GM10847 (cell line): Measurements from ENCODE around the gene CCNI2.

Experiments used
- POLR2A ChIP-seq: IDR thresholded peaks from 2 replicates; pipeline ENCODE4 v1.6.1; 2011; ENCODE audit not compliant: insufficient read length; ENCODE audit errors: extremely low read depth

Gene CCNI2

GRCh38 chr5:132770476-132771159, 23.4 kb downstream of the CCNI2 start:
- no peak for TF ChIP-seq POLR2A

- TF ChIP-seq POLR2A: no peak
Measured at GRCh38 chr5:132771503-132771998, 24.3 kb downstream of the CCNI2 start.

- TF ChIP-seq POLR2A: no peak
Measured at GRCh38 chr5:132772291-132773070, 25.3 kb downstream of the CCNI2 start.

DNA sequence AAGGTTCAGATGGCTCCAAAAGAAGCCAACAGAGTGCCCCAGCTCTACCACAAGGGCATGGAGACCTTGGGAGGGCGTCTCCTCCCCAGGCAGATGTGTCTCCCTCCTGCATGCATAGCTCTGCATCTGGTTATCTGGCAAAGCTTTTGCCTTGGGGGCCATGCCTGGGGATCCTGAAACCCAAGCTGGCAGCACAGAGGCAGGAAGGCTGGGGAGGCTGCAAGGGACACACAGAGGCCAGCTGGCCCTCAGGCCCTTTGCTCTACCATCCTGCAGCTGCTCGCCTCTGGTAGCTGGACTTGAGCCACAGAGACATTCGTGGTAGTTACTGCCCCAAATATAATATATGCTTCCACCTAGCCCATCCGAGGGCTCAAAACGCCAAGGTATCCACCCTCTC, 25.9 kb downstream of the CCNI2 start:
- TF ChIP-seq POLR2A: no peak

GRCh38 chr5:132773601-132774355, 26.6 kb downstream of the CCNI2 start:
- TF ChIP-seq POLR2A: no peak

DNA sequence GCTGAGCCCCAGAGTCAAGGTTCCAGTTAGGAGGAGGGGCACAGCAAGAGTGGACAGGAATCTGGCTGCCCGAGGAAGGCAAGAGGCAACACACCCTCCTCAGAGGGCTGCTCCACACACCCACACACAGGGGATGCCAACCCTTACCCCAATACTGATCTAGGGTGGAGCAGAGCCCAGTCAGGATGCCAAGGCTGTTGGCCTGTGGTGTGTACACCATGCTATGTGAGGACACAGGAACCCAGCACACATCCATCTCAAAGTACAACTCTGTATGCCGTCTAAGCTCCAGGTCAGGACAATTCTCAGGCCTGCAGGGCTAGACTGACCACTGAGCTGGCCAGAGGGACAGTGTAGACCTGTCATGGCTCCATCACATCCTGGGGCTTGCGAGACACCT, 27.2 kb downstream of the CCNI2 start:
- no peak for TF ChIP-seq POLR2A

DNA sequence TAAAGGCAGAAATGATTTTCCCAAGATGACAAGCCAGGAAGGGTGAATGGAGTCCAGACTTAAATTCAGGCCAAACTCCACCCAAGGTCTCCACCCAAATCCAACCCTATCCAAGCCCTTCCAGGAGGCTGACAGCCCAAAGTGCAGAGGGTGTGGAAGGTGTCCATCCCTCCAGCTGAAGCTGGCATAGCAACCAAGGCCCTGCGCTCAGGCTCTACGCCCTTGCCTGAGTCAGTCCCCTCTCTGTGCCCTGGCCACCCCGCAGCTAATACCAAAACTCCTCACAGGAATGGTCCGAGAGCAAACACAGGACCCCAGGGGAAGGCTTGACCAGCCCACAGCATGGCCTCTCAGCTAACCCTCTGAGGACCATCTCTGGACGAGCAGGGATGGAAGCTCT, 27.7 kb downstream of the CCNI2 start:
- no peak for TF ChIP-seq POLR2A

DNA sequence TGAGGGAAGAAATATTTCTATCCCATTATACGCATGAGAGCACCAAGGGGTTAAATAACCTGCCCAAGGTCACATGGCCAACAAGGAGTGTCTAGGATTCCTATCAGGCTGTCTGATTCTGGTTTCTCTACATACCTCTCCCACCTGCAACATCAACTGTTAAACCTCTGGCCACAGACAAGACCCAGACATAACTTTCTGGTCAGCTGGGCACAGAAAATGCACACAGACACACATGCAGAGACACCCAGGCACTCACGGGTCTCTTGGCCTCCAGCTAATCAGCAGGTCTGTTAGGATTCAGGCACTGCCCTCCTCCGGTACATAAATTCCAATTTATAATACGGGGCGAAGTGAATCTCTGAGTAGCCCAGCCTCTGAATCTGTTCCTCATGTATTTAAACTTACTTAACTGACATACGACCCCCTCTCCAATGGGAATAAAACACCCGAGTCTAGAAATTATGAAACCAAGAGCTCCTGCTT, 28.3 kb downstream of the CCNI2 start:
- no peak for TF ChIP-seq POLR2A

DNA sequence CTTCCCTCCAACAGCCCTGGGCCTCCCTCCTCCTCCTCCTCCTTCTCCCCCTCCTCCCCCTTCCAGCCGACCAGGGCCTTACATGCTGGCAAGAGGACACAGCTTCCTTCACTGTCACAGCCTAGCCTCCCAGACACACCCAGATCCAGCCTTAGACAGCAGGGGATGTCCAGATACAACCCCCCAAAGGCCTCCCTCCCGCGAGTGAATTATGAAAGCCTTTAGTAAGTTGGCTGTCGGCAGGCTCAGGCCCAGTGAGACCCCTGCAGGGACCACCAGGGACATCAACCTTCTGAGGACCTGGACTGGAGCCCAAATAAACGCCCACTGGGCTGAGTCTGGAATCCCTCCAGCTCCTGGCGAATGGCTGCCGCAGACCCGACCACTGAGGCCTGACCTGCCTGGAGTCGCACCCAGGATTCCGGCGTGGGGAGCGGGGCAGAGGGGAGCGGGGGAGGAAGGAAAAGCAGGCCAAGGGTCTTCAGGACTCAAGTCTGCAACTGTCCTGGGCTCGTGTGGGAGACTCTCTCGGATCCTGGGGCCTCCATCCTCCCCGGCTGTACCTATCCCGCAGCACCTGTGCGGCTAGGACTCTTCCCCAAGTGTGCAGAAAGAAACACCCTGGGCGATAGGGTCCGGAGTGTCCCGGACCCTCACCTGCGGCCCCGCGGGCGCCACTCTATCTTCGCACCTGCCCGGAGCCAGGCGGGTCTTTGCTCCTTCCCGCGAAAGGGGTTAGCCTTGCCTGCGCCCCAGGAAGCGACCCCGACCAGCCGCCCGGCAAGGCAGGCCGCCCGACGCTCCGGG, 29.1 kb downstream of the CCNI2 start:
- no peak for TF ChIP-seq POLR2A

DNA sequence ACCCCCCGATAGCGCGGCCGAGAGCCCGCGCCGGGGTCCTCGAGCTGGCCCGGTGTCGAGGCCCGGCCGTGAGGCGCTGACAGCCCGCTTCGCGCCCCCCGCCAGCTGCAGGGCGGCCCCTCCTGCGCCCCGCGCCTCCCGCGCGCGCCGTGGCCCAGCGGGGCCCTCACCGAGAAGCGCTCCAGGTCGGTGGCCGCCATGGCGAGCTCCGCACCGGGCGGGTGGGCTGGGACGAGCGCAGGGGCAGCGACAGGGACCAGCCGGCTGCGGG, 29.6 kb downstream of the CCNI2 start:
- TF ChIP-seq POLR2A: no peak

- TF ChIP-seq POLR2A: no peak
Measured at GRCh38 chr5:132777209-132778069, 30.2 kb downstream of the CCNI2 start, which contains the start of gene SEPTIN8. SEPTIN8 (minus strand) TSS chr5:132777239; CDS start chr5:132777137, 102 bp downstream.

GRCh38 chr5:132778129-132778528, 30.9 kb downstream of the CCNI2 start:
- no peak for TF ChIP-seq POLR2A

DNA sequence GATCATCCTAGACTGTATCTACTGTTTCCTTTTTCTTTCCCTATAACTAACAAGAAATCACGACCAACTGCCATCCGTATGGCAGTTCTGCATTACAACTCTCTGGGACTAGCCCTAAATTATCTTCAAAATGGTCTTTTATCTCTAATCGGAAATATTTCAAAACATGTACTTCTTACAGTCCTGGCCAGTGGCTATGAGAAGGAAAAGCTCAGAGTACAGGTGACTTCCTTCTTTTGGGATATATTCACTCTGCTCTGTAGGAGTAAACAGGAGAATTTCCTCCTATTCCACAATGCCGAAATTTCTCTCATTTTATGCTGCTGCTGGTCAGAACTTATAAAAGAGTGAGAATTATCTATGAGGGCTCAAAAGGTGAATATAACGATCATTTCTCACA, 31.6 kb downstream of the CCNI2 start:
- no peak for TF ChIP-seq POLR2A

- no peak for TF ChIP-seq POLR2A
Measured at GRCh38 chr5:132779961-132780360, 32.7 kb downstream of the CCNI2 start.
